ENCODE measurements around the gene PRM1. TPM values are rescaled to one million over a fixed set of nuclear protein-coding genes. Genes with fewer than 3 reads are reported as not detected.

PRM1 gene
- total and polyA plus RNA-seq, 2 of the 13 experiments (the other 11 are each of a cell fraction or from before 2014, with no cell fraction given) = not detected

DNA sequence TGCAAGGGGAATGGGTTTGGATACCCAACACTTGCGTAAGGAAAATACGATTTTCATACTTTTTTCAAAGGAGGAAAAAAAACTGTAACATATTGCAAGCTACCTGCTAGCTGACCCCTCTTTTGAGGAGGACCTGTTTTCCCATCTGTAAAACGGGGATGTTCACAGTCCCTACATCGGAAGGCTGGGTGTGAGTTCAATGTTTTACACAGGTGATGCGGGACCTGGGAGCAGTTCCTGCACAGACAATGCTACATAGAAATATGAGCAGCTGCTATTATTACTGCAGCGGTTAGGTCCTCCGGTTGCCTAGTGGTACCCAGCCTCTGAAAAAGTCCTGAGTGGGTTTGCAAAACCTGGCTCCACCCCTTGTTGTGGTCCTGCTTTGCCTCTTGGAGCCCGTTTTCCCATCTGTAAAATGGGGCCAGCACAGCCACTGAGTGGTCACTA lies 28.6 kb downstream of the PRM1 start:
- Histone ChIP-seq H3K9me3 (ENCODE audit: low read length) (no peaks in the 10 kb centered on the region), H3K4me1 (ENCODE audit: insufficient read depth, low read length) (peaks cover 67% of the 10 kb centered on the region), H2AFZ (ENCODE audit: low read length) (no peak overlapping the region), H3K4me2 (ENCODE audit: low read depth, low read length) (peak overlapping the region; percentile 32), H3K79me2 (ENCODE audit: insufficient read depth, low read length) (peaks cover 28% of the 10 kb centered on the region), H3K27ac (ENCODE audit: extremely low read length, insufficient read depth, low read length) (no peak overlapping the region), H3K9ac (ENCODE audit: insufficient read depth, low read depth, low read length) (no peak overlapping the region), H3K36me3 (replicated peaks in 1 of 2; ENCODE audit: control insufficient read depth in 1 of 2, insufficient read depth in 2 of 2, low read length in 2 of 2) (peaks cover 2 to 8% of the 10 kb centered on the region in 2 experiments; a peak in 4 of 5 replicates), H4K20me1 (ENCODE audit: insufficient read depth, low read length) (peaks cover 47% of the 10 kb centered on the region), H3K27me3 (ENCODE audit: control insufficient read depth in 1 of 2, insufficient read depth in 2 of 2, low read length in 2 of 2) (no peaks in the 10 kb centered on the region; a peak in 1 of 5 replicates), H3K4me3 (replicated peaks in 1 of 3; ENCODE audit: insufficient read depth in 1 of 3, low read depth in 2 of 3, low read length in 3 of 3) (no peak overlapping the region)
- CTCF ChIA-PET (ENCODE audit: low intra/inter-chr PET ratio, low total read pairs) = no interaction called here
- no peak for DNase-seq (ENCODE audit: low spot score)
- BruUV-seq (replicated peaks) = no TSS peak
- no peak for FAIRE-seq
- in situ Hi-C loops (cut with HindIII; ENCODE audit: extremely low pct_ligation_motif_present, low pct_unique_long_range_greater_than_20kb) = no loop called here
- intact Hi-C loops (cut with micrococcal nuclease; ENCODE audit: unreplicated experiment) = no loop called here
- POLR2A ChIA-PET = interaction anchor here (0.9 to 2.6 kb wide), 16 partner anchors 9 to 308 kb away, joined by 3 to 14 read pairs (median 6); partner anchors contain the start of genes CLEC16A and PRM3
- WGBS (ENCODE audit: low lambda C conversion rate) = 87% methylated on average over 8 of the region's 8 CpGs
- ATAC-seq = no peak
- TF ChIP-seq, protein P1, sequence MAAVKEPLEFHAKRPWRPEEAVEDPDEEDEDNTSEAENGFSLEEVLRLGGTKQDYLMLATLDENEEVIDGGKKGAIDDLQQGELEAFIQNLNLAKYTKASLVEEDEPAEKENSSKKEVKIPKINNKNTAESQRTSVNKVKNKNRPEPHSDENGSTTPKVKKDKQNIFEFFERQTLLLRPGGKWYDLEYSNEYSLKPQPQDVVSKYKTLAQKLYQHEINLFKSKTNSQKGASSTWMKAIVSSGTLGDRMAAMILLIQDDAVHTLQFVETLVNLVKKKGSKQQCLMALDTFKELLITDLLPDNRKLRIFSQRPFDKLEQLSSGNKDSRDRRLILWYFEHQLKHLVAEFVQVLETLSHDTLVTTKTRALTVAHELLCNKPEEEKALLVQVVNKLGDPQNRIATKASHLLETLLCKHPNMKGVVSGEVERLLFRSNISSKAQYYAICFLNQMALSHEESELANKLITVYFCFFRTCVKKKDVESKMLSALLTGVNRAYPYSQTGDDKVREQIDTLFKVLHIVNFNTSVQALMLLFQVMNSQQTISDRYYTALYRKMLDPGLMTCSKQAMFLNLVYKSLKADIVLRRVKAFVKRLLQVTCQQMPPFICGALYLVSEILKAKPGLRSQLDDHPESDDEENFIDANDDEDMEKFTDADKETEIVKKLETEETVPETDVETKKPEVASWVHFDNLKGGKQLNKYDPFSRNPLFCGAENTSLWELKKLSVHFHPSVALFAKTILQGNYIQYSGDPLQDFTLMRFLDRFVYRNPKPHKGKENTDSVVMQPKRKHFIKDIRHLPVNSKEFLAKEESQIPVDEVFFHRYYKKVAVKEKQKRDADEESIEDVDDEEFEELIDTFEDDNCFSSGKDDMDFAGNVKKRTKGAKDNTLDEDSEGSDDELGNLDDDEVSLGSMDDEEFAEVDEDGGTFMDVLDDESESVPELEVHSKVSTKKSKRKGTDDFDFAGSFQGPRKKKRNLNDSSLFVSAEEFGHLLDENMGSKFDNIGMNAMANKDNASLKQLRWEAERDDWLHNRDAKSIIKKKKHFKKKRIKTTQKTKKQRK (IDR thresholded peaks at IDR 0.05; ENCODE audit: low read length) = no peak
- TF ChIP-seq, protein P2, sequence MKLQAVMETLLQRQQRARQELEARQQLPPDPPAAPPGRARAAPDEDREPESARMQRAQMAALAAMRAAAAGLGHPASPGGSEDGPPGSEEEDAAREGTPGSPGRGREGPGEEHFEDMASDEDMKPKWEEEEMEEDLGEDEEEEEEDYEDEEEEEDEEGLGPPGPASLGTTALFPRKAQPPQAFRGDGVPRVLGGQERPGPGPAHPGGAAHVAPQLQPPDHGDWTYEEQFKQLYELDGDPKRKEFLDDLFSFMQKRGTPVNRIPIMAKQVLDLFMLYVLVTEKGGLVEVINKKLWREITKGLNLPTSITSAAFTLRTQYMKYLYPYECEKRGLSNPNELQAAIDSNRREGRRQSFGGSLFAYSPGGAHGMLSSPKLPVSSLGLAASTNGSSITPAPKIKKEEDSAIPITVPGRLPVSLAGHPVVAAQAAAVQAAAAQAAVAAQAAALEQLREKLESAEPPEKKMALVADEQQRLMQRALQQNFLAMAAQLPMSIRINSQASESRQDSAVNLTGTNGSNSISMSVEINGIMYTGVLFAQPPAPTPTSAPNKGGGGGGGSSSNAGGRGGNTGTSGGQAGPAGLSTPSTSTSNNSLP (IDR thresholded peaks at IDR 0.05; ENCODE audit: low read depth, low read length) = no peak
- TF ChIP-seq, protein P3, sequence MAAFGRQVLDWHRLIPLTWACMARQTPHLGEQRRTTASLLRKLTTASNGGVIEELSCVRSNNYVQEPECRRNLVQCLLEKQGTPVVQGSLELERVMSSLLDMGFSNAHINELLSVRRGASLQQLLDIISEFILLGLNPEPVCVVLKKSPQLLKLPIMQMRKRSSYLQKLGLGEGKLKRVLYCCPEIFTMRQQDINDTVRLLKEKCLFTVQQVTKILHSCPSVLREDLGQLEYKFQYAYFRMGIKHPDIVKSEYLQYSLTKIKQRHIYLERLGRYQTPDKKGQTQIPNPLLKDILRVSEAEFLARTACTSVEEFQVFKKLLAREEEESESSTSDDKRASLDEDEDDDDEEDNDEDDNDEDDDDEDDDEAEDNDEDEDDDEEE (CRISPR knock-in tag; IDR thresholded peaks at IDR 0.05) = no peak
- TF ChIP-seq, protein P4, sequence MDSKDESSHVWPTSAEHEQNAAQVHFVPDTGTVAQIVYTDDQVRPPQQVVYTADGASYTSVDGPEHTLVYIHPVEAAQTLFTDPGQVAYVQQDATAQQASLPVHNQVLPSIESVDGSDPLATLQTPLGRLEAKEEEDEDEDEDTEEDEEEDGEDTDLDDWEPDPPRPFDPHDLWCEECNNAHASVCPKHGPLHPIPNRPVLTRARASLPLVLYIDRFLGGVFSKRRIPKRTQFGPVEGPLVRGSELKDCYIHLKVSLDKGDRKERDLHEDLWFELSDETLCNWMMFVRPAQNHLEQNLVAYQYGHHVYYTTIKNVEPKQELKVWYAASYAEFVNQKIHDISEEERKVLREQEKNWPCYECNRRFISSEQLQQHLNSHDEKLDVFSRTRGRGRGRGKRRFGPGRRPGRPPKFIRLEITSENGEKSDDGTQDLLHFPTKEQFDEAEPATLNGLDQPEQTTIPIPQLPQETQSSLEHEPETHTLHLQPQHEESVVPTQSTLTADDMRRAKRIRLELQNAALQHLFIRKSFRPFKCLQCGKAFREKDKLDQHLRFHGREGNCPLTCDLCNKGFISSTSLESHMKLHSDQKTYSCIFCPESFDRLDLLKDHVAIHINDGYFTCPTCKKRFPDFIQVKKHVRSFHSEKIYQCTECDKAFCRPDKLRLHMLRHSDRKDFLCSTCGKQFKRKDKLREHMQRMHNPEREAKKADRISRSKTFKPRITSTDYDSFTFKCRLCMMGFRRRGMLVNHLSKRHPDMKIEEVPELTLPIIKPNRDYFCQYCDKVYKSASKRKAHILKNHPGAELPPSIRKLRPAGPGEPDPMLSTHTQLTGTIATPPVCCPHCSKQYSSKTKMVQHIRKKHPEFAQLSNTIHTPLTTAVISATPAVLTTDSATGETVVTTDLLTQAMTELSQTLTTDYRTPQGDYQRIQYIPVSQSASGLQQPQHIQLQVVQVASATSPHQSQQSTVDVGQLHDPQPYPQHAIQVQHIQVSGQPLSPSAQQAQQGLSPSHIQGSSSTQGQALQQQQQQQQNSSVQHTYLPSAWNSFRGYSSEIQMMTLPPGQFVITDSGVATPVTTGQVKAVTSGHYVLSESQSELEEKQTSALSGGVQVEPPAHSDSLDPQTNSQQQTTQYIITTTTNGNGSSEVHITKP (CRISPR knock-in tag; IDR thresholded peaks at IDR 0.05; ENCODE audit: low read depth) = no peak
- TF ChIP-seq ZNF326 (CRISPR knock-in tag; IDR thresholded peaks at IDR 0.05; ENCODE audit: borderline replicate concordance) = no peak
- TF ChIP-seq PCBP2 (optimal IDR thresholded peaks at IDR 0.05; ENCODE audit: low read depth, low read length, poor library complexity, severe bottlenecking) = no peak
- TF ChIP-seq ZNF296 (CRISPR knock-in tag; conservative IDR thresholded peaks at IDR 0.05) = 0 out of 2 replicates have a peak, but pooled peaks have one; percentile 18
- 0 out of 2 replicates have a peak, but pooled peaks have one; percentile 8 for TF ChIP-seq ZNF143 (CRISPR knock-in tag; IDR thresholded peaks at IDR 0.05)
- TF ChIP-seq ZSCAN20 (CRISPR knock-in tag; IDR thresholded peaks at IDR 0.05; ENCODE audit: borderline replicate concordance) = no peak
- TF ChIP-seq NCOA1 (CRISPR knock-in tag; IDR thresholded peaks at IDR 0.05) = no peak
- no peak for TF ChIP-seq YY1 (IDR thresholded peaks at IDR 0.05; ENCODE audit: insufficient read depth, insufficient replicate concordance, low read depth, low read length)
- TF ChIP-seq ZNF614 (CRISPR knock-in tag; IDR thresholded peaks at IDR 0.05; ENCODE audit: borderline replicate concordance) = peak; percentile 11; the same call in 1 of the 2 replicates
- TF ChIP-seq ZBTB42 (CRISPR knock-in tag; IDR thresholded peaks at IDR 0.05) = no peak
